HepG2 (cell line): ENCODE results near the gene RAB1B. TPM values are rescaled to one million over a fixed set of nuclear protein-coding genes. Genes with fewer than 3 reads are reported as not detected.

Source experiments
- ATAC-seq: fragments of 200-7000 bp; cut with Tn5 transposase; 3 replicates; pipeline ENCODE4 v1.9.1; 2020; ENCODE audit warnings: mild to moderate bottlenecking, moderate library complexity
- BruUV-seq: library from RNA; stranded (reverse); fragments of 400-500 nt; replicated peaks from 2 replicates; lab custom pipeline; 2021; lab: Mats Ljungman, UMichigan
- CTCF ChIA-PET: fragments of 300-600 bp; formaldehyde crosslinking; extraction: SDS; loops from one replicate; lab custom pipeline; 2021; ENCODE audit warnings: low total read pairs, inconsistent platforms, low intra/inter-chr PET ratio; lab: Yijun Ruan, JAX
- POLR2A ChIA-PET: fragments of 350-600 bp; sonication (Branson Sonifier 250); formaldehyde crosslinking; loops from one replicate; lab custom pipeline; 2020; ENCODE audit warnings: antibody characterized with exemption, inconsistent platforms; lab: Yijun Ruan, JAX
- DNase-seq: peaks from one replicate; pipeline ENCODE4 v3.0.0-alpha.2; 2015; ENCODE audit warnings: low spot score
- FAIRE-seq: peaks from 3 replicates; lab custom pipeline; 2011; peaks lifted over from hg19 to GRCh38; lab: Jason Lieb, UNC
- H2AFZ ChIP-seq: one replicate; pipeline ENCODE4 v1.6.1; 2011; ENCODE audit warnings: low read length, inconsistent platforms
- H3K27ac ChIP-seq: fragments of 300-600 bp; 3 replicates; pipeline ENCODE4 v1.8.0; 2011; ENCODE audit warnings: mixed run types, mild to moderate bottlenecking, mixed read lengths, low read length, inconsistent platforms; ENCODE audit not compliant: insufficient read depth; ENCODE audit errors: extremely low read length
- H3K27me3 ChIP-seq, 2 experiments: fragments of 200-600 bp in 1 of 2; 2 replicates in 1 of 2; 3 replicates in 1 of 2; pipeline versions ENCODE4 v1.6.0 to v1.8.0; 2011; ENCODE audit warnings: low read length in 2 of 2, mild to moderate bottlenecking in 2 of 2, moderate library complexity in 2 of 2, inconsistent platforms in 1 of 2; ENCODE audit not compliant: insufficient read depth in 2 of 2, control insufficient read depth in 1 of 2
- H3K36me3 ChIP-seq, 2 experiments: fragments of 200-600 bp in 1 of 2; replicated peaks in 1 of 2; 2 replicates in 1 of 2; 3 replicates in 1 of 2; pipeline versions ENCODE4 v1.5.1 to v1.8.0; 2011; ENCODE audit warnings: low read length in 2 of 2, inconsistent platforms in 1 of 2; ENCODE audit not compliant: insufficient read depth in 2 of 2, control insufficient read depth in 1 of 2
- H3K4me1 ChIP-seq: 2 replicates; pipeline ENCODE4 v1.5.1; 2012; ENCODE audit warnings: low read length, inconsistent platforms; ENCODE audit not compliant: insufficient read depth
- H3K4me2 ChIP-seq: 2 replicates; pipeline ENCODE4 v1.6.0; 2011; ENCODE audit warnings: low read depth, low read length, inconsistent platforms
- H3K4me3 ChIP-seq, 3 experiments: fragments of 200-600 bp in 1 of 3; sonication (generic), shearing (Covaris generic) in 1 of 3; replicated peaks in 1 of 3; 2 replicates each; pipeline ENCODE4 v1.5.1; 2011 to 2016; ENCODE audit warnings: low read length in 3 of 3, inconsistent platforms in 2 of 3, low read depth in 2 of 3, mild to moderate bottlenecking in 2 of 3, control low read depth in 1 of 3, mixed read lengths in 1 of 3; ENCODE audit not compliant: insufficient read depth in 1 of 3
- H3K79me2 ChIP-seq: one replicate; pipeline ENCODE4 v1.6.1; 2011; ENCODE audit warnings: low read length, inconsistent platforms; ENCODE audit not compliant: insufficient read depth
- H3K9ac ChIP-seq: 2 replicates; pipeline ENCODE4 v1.6.0; 2011; ENCODE audit warnings: mild to moderate bottlenecking, low read depth, low read length, inconsistent platforms; ENCODE audit not compliant: insufficient read depth
- H3K9me3 ChIP-seq: 2 replicates; pipeline ENCODE4 v1.5.1; 2012; ENCODE audit warnings: mild to moderate bottlenecking, low read length
- H4K20me1 ChIP-seq: 2 replicates; pipeline ENCODE4 v1.6.0; 2011; ENCODE audit warnings: inconsistent platforms, mild to moderate bottlenecking, low read length, moderate library complexity; ENCODE audit not compliant: insufficient read depth
- RBM22 ChIP-seq: fragments of 200-400 bp; formaldehyde crosslinking; optimal IDR thresholded peaks from 2 replicates; pipeline ENCODE3; 2017; ENCODE audit warnings: mild to moderate bottlenecking, low read length, moderate library complexity
- SNAPC2 ChIP-seq: sonication (generic); formaldehyde crosslinking; IDR thresholded peaks from 2 replicates; pipeline ENCODE4 v1.8.1; 2022; ENCODE audit warnings: mild to moderate bottlenecking, missing genetic modification reagents
- SOX5 ChIP-seq: IDR thresholded peaks from 2 replicates; pipeline ENCODE4 v1.6.1; 2016; ENCODE audit warnings: borderline replicate concordance
- SRF ChIP-seq: IDR thresholded peaks from 2 replicates; pipeline ENCODE4 v1.6.1; 2011; ENCODE audit warnings: mild to moderate bottlenecking, low read depth, low read length, moderate library complexity
- XBP1 ChIP-seq: sonication (generic); formaldehyde crosslinking; IDR thresholded peaks from 2 replicates; pipeline ENCODE4 v1.5.0; 2020; ENCODE audit warnings: missing genetic modification reagents
- ZNF232 ChIP-seq: sonication (generic); formaldehyde crosslinking; IDR thresholded peaks from 2 replicates; pipeline ENCODE4 v1.4.0; 2020; ENCODE audit warnings: missing genetic modification reagents, borderline replicate concordance
- ZNF354B ChIP-seq: sonication (generic); formaldehyde crosslinking; IDR thresholded peaks from 2 replicates; pipeline ENCODE4 v1.8.0; 2022; ENCODE audit warnings: mild to moderate bottlenecking, missing genetic modification reagents
- ZNF614 ChIP-seq: IDR thresholded peaks from 2 replicates; pipeline ENCODE4 v1.6.1; 2018; ENCODE audit warnings: missing biosample characterization, missing genetic modification reagents, inconsistent platforms, borderline replicate concordance
- WGBS: methylation state at CpG from one replicate; pipeline ENCODE4 v1.1.6; 2017; ENCODE audit warnings: low lambda C conversion rate; 5-methylcytosine and 5-hydroxymethylcytosine counted together
- in situ Hi-C: cut with HindIII; loops from 2 replicates; pipeline ENCODE4 v1.10.0; 2017; ENCODE audit warnings: low pct_unique_long_range_greater_than_20kb; ENCODE audit not compliant: extremely low pct_ligation_motif_present
- intact Hi-C: fragments of 100-400 bp; cut with micrococcal nuclease; formaldehyde crosslinking; loops from one replicate; pipeline ENCODE4 v1.10.0; 2022; ENCODE audit not compliant: unreplicated experiment
- polyA plus RNA-seq, 8 experiments: library from polyadenylated mRNA; depleted of rRNA in 3 of 8; stranded (reverse) in 7 of 8; unstranded in 1 of 8; fragments of >200 nt; fragmentation: Illumina TruSeq in 4 of 8; extraction: Trizol in 4 of 8; gene quantifications; 2 replicates each; pipeline versions ENCODE4 v1.2.1 to v1.2.3, GENCODE V29; 2011 to 2016; ENCODE audit warnings: low read depth in 4 of 8, missing spikeins in 1 of 8, mixed read lengths in 1 of 8; ENCODE audit not compliant: insufficient read depth in 1 of 8
- total RNA-seq, 5 experiments: library from RNA; depleted of rRNA; stranded (reverse); fragments of >200 nt; fragmentation: Illumina TruSeq; extraction: Trizol; gene quantifications; 2 replicates each; pipeline ENCODE4 v1.2.3, GENCODE V29; 2016; ENCODE audit warnings: low read depth in 1 of 5
- TF ChIP-seq, protein P1 (sequence below): sonication (generic); formaldehyde crosslinking; IDR thresholded peaks from 2 replicates; pipeline ENCODE4 v1.8.0; 2022; ENCODE audit warnings: missing genetic modification reagents, mild to moderate bottlenecking, borderline replicate concordance
- TF ChIP-seq, protein P2 (sequence below): sonication (generic); formaldehyde crosslinking; conservative IDR thresholded peaks from 2 replicates; pipeline ENCODE4 v1.8.0; 2022; ENCODE audit warnings: missing genetic modification reagents
- TF ChIP-seq, protein P3 (sequence below): sonication (generic); formaldehyde crosslinking; IDR thresholded peaks from 2 replicates; pipeline ENCODE4 v1.4.0; 2020; ENCODE audit warnings: missing genetic modification reagents
- TF ChIP-seq, protein P4 (sequence below): sonication (generic); formaldehyde crosslinking; conservative IDR thresholded peaks from 2 replicates; pipeline ENCODE4 v1.8.0; 2022; ENCODE audit warnings: mild to moderate bottlenecking, moderate library complexity, missing genetic modification reagents

Gene RAB1B
- total and polyA plus RNA-seq, 2 of the 13 experiments (the other 11 are each of a cell fraction or from before 2014, with no cell fraction given): 77.9 to 87.9 TPM

DNA sequence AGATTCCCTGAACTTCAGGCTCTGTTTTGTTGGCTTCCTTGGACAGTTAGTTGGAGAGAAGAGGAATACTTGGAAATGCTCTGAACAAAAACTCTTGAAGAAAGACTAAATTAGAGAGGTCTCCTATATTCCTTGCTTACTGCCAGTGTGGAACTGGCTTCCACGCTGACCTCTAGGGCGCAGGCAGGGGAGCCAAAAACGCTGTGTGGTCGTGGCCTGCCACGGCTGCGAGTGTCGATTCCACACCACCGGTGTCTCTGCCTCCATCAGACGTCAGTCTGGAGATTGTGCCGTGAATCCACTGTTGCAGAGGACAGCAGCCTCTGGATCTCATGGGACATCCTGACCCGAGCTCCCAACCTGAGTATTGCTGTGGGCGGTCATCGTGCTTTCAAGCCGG is 37.5 kb upstream of the RAB1B start:
- H3K36me3 ChIP-seq: peaks cover 4 to 19% of the 10 kb centered on the region in 2 experiments; a peak in 4 of 5 replicates
- FAIRE-seq: no peak
- H3K27ac ChIP-seq: no peak overlapping the region
- CTCF ChIA-PET: no interaction called here
- no peaks in the 10 kb centered on the region for H3K9me3 ChIP-seq
- in situ Hi-C loops: no loop called here
- no peak for DNase-seq
- no peak overlapping the region for H3K9ac ChIP-seq
- POLR2A ChIA-PET: no interaction called here
- H3K4me3 ChIP-seq: no peak overlapping the region
- no TSS peak for BruUV-seq
- no peaks in the 10 kb centered on the region for H3K4me1 ChIP-seq
- intact Hi-C loops: no loop called here
- H3K27me3 ChIP-seq: no peaks in the 10 kb centered on the region
- ATAC-seq: no peak
- no peaks in the 10 kb centered on the region for H4K20me1 ChIP-seq
- H2AFZ ChIP-seq: no peak overlapping the region
- no peaks in the 10 kb centered on the region for H3K79me2 ChIP-seq
- WGBS: 97% methylated on average over 14 of the region's 14 CpGs
- H3K4me2 ChIP-seq: no peak overlapping the region
- TF ChIP-seq SRF (no peak), SOX5 (CRISPR knock-in tag) (no peak)

DNA sequence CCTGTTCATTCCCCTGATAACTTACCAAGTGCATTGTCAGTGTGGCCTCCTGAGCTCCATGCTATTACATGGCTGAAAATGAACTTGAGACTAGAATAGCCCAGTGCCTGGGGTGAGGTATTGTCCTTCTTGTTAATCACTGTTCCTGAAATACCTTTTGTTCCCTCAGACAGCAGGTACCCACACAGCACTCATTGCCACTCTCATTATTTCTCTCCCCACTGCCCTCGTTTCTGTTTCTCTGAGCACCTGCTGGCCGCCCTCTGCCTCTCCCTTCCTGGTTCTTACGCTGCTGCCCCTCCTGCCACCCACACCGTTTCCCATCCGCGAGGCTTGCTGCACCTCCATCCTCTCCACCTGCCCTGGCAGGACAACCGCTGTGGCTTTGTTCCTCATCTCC is 36.9 kb upstream of the RAB1B start:
- no peak for DNase-seq
- CTCF ChIA-PET: no interaction called here
- peaks cover 4 to 19% of the 10 kb centered on the region in 2 experiments; a peak in 4 of 5 replicates for H3K36me3 ChIP-seq
- H3K4me2 ChIP-seq: no peak overlapping the region
- no peaks in the 10 kb centered on the region for H3K79me2 ChIP-seq
- no peak overlapping the region for H3K9ac ChIP-seq
- no peak overlapping the region for H3K4me3 ChIP-seq
- in situ Hi-C loops (no loop called here), intact Hi-C loops (no loop called here)
- 96% methylated on average over 7 of the region's 7 CpGs for WGBS
- no peak overlapping the region for H3K27ac ChIP-seq
- no peaks in the 10 kb centered on the region for H3K27me3 ChIP-seq
- no peak for FAIRE-seq
- BruUV-seq: no TSS peak
- no peak overlapping the region for H2AFZ ChIP-seq
- ATAC-seq: no peak
- TF ChIP-seq, protein P1, sequence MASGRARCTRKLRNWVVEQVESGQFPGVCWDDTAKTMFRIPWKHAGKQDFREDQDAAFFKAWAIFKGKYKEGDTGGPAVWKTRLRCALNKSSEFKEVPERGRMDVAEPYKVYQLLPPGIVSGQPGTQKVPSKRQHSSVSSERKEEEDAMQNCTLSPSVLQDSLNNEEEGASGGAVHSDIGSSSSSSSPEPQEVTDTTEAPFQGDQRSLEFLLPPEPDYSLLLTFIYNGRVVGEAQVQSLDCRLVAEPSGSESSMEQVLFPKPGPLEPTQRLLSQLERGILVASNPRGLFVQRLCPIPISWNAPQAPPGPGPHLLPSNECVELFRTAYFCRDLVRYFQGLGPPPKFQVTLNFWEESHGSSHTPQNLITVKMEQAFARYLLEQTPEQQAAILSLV: no peak
- TF ChIP-seq XBP1 (no peak), SNAPC2 (CRISPR knock-in tag) (no peak), RBM22 (no peak), ZNF232 (no peak), ZNF614 (CRISPR knock-in tag) (no peak), ZNF354B (CRISPR knock-in tag) (no peak)
- TF ChIP-seq, protein P2, sequence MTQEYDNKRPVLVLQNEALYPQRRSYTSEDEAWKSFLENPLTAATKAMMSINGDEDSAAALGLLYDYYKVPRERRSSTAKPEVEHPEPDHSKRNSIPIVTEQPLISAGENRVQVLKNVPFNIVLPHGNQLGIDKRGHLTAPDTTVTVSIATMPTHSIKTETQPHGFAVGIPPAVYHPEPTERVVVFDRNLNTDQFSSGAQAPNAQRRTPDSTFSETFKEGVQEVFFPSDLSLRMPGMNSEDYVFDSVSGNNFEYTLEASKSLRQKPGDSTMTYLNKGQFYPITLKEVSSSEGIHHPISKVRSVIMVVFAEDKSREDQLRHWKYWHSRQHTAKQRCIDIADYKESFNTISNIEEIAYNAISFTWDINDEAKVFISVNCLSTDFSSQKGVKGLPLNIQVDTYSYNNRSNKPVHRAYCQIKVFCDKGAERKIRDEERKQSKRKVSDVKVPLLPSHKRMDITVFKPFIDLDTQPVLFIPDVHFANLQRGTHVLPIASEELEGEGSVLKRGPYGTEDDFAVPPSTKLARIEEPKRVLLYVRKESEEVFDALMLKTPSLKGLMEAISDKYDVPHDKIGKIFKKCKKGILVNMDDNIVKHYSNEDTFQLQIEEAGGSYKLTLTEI (CRISPR knock-in tag): no peak
- TF ChIP-seq, protein P3, sequence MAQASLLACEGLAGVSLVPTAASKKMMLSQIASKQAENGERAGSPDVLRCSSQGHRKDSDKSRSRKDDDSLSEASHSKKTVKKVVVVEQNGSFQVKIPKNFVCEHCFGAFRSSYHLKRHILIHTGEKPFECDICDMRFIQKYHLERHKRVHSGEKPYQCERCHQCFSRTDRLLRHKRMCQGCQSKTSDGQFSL: no peak
- TF ChIP-seq, protein P4, sequence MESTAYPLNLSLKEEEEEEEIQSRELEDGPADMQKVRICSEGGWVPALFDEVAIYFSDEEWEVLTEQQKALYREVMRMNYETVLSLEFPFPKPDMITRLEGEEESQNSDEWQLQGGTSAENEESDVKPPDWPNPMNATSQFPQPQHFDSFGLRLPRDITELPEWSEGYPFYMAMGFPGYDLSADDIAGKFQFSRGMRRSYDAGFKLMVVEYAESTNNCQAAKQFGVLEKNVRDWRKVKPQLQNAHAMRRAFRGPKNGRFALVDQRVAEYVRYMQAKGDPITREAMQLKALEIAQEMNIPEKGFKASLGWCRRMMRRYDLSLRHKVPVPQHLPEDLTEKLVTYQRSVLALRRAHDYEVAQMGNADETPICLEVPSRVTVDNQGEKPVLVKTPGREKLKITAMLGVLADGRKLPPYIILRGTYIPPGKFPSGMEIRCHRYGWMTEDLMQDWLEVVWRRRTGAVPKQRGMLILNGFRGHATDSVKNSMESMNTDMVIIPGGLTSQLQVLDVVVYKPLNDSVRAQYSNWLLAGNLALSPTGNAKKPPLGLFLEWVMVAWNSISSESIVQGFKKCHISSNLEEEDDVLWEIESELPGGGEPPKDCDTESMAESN (CRISPR knock-in tag): no peak
- TF ChIP-seq, all 625 proteins: peak for 0
- no peaks in the 10 kb centered on the region for H3K9me3 ChIP-seq
- no peaks in the 10 kb centered on the region for H4K20me1 ChIP-seq
- no peaks in the 10 kb centered on the region for H3K4me1 ChIP-seq
- POLR2A ChIA-PET: no interaction called here
